ENCODE measurements around the gene RPS6KA2. TPM values are rescaled to one million over a fixed set of nuclear protein-coding genes. Genes with fewer than 3 reads are reported as not detected.
A peak's percentile ranks its signal among the peaks of the same experiment; 100 is the strongest.

RPS6KA2 gene
- total RNA-seq, 1 donor from 2014 or later: 12.3 TPM

DNA sequence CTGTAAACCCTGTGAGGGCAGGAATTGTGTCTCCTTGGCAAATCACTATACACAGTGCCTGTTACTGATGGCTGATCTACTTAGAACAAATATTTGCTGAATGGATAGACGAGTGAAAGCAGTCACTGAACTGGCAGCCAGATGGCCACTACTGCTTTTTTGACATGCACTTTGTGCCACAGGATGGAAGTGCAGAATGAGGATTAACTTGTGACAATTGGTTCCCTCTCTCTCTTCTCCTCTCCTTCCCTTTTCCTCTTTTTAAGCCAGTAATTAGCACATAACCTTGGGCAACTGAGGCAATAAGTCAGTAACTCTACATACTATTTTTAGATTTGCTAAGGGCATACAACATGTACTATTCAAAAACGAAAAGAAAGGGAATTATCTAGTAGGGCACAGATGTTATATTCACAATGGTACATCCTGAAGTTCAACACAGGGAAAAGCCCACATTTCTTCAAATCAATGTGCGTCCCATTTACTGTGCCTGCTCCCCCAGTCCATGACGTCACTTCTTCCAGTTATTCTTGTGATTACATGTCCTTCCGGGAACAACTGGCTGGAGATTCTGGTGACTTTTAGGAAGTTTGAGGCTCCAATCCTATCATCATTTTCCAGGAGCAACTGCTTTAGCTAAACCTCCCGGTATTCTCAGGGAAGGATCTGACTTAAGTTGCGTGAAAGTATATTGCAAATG is 17.0 kb upstream of the RPS6KA2 start:
- Mint-ChIP-seq H3K27me3 (ENCODE audit: low read depth) (peaks cover 11% of the 10 kb centered on the region), H3K27ac (no peak overlapping the region), H3K9me3 (peaks cover 5% of the 10 kb centered on the region), H3K4me3 (no peak overlapping the region), H3K36me3 (no peaks in the 10 kb centered on the region), H3K4me1 (peaks cover 6% of the 10 kb centered on the region)
- TF ChIP-seq, protein P1, sequence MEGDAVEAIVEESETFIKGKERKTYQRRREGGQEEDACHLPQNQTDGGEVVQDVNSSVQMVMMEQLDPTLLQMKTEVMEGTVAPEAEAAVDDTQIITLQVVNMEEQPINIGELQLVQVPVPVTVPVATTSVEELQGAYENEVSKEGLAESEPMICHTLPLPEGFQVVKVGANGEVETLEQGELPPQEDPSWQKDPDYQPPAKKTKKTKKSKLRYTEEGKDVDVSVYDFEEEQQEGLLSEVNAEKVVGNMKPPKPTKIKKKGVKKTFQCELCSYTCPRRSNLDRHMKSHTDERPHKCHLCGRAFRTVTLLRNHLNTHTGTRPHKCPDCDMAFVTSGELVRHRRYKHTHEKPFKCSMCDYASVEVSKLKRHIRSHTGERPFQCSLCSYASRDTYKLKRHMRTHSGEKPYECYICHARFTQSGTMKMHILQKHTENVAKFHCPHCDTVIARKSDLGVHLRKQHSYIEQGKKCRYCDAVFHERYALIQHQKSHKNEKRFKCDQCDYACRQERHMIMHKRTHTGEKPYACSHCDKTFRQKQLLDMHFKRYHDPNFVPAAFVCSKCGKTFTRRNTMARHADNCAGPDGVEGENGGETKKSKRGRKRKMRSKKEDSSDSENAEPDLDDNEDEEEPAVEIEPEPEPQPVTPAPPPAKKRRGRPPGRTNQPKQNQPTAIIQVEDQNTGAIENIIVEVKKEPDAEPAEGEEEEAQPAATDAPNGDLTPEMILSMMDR (IDR thresholded peaks at IDR 0.05; ENCODE audit: unreplicated experiment): no peak
- no peak for DNase-seq (ENCODE audit: low spot score in 2 of 2, unreplicated experiment in 2 of 2)

- Mint-ChIP-seq H3K27me3 (ENCODE audit: low read depth) (peaks cover 14% of the 10 kb centered on the region), H3K27ac (no peak overlapping the region), H3K36me3 (no peaks in the 10 kb centered on the region), H3K9me3 (peaks cover 5% of the 10 kb centered on the region), H3K4me1 (peaks cover 6% of the 10 kb centered on the region), H3K4me3 (no peak overlapping the region)
- DNase-seq (ENCODE audit: low spot score in 2 of 2, unreplicated experiment in 2 of 2): no peak
- TF ChIP-seq, protein P1 (IDR thresholded peaks at IDR 0.05; ENCODE audit: unreplicated experiment): no peak
Observed at GRCh38 chr6:166642646-166643045, 15.6 kb upstream of the RPS6KA2 start.

GRCh38 chr6:166640342-166641043 is 13.4 kb upstream of the RPS6KA2 start:
- peaks cover 5% of the 10 kb centered on the region for H3K9me3 Mint-ChIP-seq
- TF ChIP-seq, protein P1 (IDR thresholded peaks at IDR 0.05; ENCODE audit: unreplicated experiment): no peak
- no peaks in the 10 kb centered on the region for H3K36me3 Mint-ChIP-seq
- peaks cover 6% of the 10 kb centered on the region for H3K4me1 Mint-ChIP-seq
- no peak for DNase-seq (ENCODE audit: low spot score in 2 of 2, unreplicated experiment in 2 of 2)
- peak overlapping the region; percentile 3 for H3K4me3 Mint-ChIP-seq
- H3K27ac Mint-ChIP-seq: no peak overlapping the region
- H3K27me3 Mint-ChIP-seq (ENCODE audit: low read depth): peaks cover 14% of the 10 kb centered on the region

GRCh38 chr6:166639921-166640320 is 12.9 kb upstream of the RPS6KA2 start:
- no peak overlapping the region for H3K27ac Mint-ChIP-seq
- no peaks in the 10 kb centered on the region for H3K36me3 Mint-ChIP-seq
- TF ChIP-seq, protein P1 (IDR thresholded peaks at IDR 0.05; ENCODE audit: unreplicated experiment): no peak
- peaks cover 17% of the 10 kb centered on the region for H3K27me3 Mint-ChIP-seq (ENCODE audit: low read depth)
- no peak overlapping the region for H3K4me3 Mint-ChIP-seq
- H3K4me1 Mint-ChIP-seq: peaks cover 6% of the 10 kb centered on the region
- peaks cover 5% of the 10 kb centered on the region for H3K9me3 Mint-ChIP-seq
- no peak for DNase-seq (ENCODE audit: low spot score in 2 of 2, unreplicated experiment in 2 of 2)

- Mint-ChIP-seq H3K4me1 (peaks cover 6% of the 10 kb centered on the region), H3K4me3 (no peak overlapping the region), H3K27me3 (ENCODE audit: low read depth) (peaks cover 20% of the 10 kb centered on the region), H3K27ac (no peak overlapping the region), H3K36me3 (no peaks in the 10 kb centered on the region), H3K9me3 (peaks cover under 1% of the 10 kb centered on the region)
- no peak for DNase-seq (ENCODE audit: low spot score in 2 of 2, unreplicated experiment in 2 of 2)
- TF ChIP-seq, protein P1 (IDR thresholded peaks at IDR 0.05; ENCODE audit: unreplicated experiment): no peak
Observed at GRCh38 chr6:166638573-166638964, 11.5 kb upstream of the RPS6KA2 start.

Data from mesothelial cell of epicardium (in vitro differentiated cells).